Chondrocyte (in vitro differentiated cells): Measurements from ENCODE around the gene MTA1. TPM values are rescaled to one million over a fixed set of nuclear protein-coding genes. Genes with fewer than 3 reads are reported as not detected.

Experiments used
- DNase-seq: peaks from one replicate; pipeline ENCODE4 v3.0.0; 2021; ENCODE audit warnings: mixed read lengths, low spot score
- H3K27ac Mint-ChIP-seq: one replicate; pipeline ENCODE4 v1.8.0; 2021; ENCODE audit warnings: mild to moderate bottlenecking, moderate library complexity, mixed read lengths; ENCODE audit not compliant: unreplicated experiment
- H3K27me3 Mint-ChIP-seq: 2 replicates; pipeline ENCODE4 v1.8.0; 2021; ENCODE audit warnings: low read depth, mixed read lengths
- H3K36me3 Mint-ChIP-seq: 2 replicates; pipeline ENCODE4 v1.8.0; 2021; ENCODE audit warnings: low read depth, mixed read lengths
- H3K4me1 Mint-ChIP-seq: 2 replicates; pipeline ENCODE4 v1.8.0; 2021; ENCODE audit warnings: low read depth, mild to moderate bottlenecking, mixed read lengths
- H3K4me3 Mint-ChIP-seq: one replicate; pipeline ENCODE4 v1.8.0; 2021; ENCODE audit warnings: mild to moderate bottlenecking, moderate library complexity, mixed read lengths; ENCODE audit not compliant: unreplicated experiment
- H3K9me3 Mint-ChIP-seq: 2 replicates; pipeline ENCODE4 v1.8.0; 2021; ENCODE audit warnings: low read depth, mixed read lengths
- total RNA-seq: library from RNA; stranded (reverse); gene quantifications from 3 replicates; pipeline ENCODE4 v1.2.1, GENCODE V29; 2021
- TF ChIP-seq, protein P1 (sequence below): fragments of 200-600 bp; sonication (generic); IDR thresholded peaks from 2 replicates; pipeline ENCODE4 v1.5.0; 2021; ENCODE audit warnings: antibody characterized with exemption, mild to moderate bottlenecking, moderate library complexity

MTA1 gene
- total RNA-seq, 1 donor from 2014 or later = 83.6 TPM

GRCh38 chr14:105414456-105415371 is 4.9 kb upstream of the MTA1 start:
- Mint-ChIP-seq H3K36me3 (no peaks in the 10 kb centered on the region), H3K4me1 (peaks cover 22% of the 10 kb centered on the region), H3K4me3 (peak overlapping the region; percentile 62), H3K27ac (no peak overlapping the region), H3K9me3 (no peaks in the 10 kb centered on the region), H3K27me3 (no peaks in the 10 kb centered on the region)
- DNase-seq = no peak
- TF ChIP-seq, protein P1, sequence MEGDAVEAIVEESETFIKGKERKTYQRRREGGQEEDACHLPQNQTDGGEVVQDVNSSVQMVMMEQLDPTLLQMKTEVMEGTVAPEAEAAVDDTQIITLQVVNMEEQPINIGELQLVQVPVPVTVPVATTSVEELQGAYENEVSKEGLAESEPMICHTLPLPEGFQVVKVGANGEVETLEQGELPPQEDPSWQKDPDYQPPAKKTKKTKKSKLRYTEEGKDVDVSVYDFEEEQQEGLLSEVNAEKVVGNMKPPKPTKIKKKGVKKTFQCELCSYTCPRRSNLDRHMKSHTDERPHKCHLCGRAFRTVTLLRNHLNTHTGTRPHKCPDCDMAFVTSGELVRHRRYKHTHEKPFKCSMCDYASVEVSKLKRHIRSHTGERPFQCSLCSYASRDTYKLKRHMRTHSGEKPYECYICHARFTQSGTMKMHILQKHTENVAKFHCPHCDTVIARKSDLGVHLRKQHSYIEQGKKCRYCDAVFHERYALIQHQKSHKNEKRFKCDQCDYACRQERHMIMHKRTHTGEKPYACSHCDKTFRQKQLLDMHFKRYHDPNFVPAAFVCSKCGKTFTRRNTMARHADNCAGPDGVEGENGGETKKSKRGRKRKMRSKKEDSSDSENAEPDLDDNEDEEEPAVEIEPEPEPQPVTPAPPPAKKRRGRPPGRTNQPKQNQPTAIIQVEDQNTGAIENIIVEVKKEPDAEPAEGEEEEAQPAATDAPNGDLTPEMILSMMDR = peak; percentile 85

DNA sequence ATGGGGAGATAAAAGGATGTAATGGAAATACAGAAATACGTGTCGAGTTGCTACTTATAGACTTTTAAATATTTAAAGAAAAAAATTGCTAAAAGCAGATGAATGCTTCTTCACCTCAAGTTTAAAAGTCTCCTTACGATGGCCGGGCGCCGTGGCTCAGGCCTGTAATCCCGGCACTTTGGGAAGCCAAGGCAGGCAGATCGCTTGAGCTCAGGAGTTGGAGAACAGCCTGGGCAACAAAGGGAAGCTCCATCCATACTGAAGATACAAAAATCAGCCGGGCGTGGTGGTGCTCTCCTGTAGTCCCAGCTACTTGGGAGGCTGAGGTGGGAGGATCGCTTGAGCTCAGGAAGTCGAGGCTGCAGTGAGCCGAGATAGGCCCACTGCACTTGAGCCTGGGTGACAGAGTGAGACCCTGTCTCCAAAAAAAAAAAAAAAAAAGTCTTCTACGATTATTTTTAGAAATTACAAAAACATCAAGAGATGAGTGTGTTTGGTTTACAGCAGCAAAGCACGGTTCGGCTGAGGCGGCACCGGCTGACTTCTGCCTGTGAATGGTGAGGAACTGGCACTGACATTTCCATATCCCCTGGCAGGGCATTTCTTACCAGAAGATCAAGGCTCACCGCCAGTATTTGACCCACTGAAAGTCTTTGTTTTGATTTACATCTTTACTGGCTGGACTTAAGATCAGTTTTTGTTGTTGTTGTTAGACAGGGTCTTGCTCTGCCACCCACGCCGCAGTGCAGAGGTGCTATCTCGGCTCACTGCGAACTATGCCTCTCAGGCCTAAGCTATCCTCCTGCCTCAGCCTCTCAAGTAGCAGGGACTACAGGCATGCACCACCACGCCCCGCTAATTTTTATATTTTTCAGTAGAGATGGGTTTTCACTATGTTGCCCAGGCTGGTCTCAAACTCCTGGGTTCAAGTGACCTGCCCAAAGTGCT is 3.9 kb upstream of the MTA1 start:
- Mint-ChIP-seq H3K36me3 (no peaks in the 10 kb centered on the region), H3K27me3 (no peaks in the 10 kb centered on the region), H3K27ac (no peak overlapping the region), H3K4me3 (peak overlapping the region; percentile 62), H3K9me3 (no peaks in the 10 kb centered on the region), H3K4me1 (peaks cover 22% of the 10 kb centered on the region)
- no peak for DNase-seq
- TF ChIP-seq, protein P1 = no peak

DNA sequence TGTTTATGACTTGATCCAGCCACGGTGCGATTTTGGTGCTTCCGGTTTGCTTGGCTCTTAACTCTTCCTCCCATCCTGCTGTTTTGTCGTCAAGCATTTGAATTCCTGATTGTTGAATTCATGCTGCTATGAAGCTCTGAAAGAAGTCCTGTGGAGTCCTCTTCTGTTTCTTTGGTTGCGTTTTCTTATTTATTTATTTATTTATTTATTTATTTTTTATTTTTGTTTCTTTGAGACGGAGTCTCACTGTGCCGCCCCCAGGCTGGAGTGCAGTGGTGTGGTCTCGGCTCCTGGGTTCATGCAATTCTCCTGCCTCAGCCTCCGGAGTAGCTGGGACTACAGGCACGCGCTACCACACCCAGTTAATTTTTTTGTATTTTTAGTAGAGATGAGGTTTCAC is 3.0 kb upstream of the MTA1 start:
- no peak overlapping the region for H3K4me3 Mint-ChIP-seq
- no peak for DNase-seq
- no peaks in the 10 kb centered on the region for H3K27me3 Mint-ChIP-seq
- no peaks in the 10 kb centered on the region for H3K36me3 Mint-ChIP-seq
- peaks cover 29% of the 10 kb centered on the region for H3K4me1 Mint-ChIP-seq
- TF ChIP-seq, protein P1 = no peak
- H3K27ac Mint-ChIP-seq = no peak overlapping the region
- H3K9me3 Mint-ChIP-seq = no peaks in the 10 kb centered on the region

DNA sequence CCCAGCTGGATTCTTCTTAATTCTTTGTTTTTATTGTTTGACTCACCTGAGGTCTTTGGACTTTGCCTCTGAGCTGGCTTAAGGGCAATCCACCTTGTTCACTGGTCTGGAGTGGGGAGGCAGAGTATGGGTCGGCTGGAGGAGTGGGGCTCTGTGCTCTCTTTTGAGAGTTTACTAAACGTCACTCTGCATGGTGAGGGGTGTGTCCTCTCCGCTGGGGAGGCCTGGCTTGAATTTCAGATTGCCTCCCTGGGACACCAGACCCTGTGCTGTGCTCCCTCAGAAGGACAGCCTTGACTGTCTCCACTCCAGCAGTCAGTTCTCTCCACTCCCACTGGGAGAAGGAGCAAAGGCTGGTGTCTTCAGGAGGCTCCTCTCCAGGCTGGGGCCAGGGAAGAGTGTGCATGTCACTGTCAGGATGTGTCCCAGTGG is 1.9 kb upstream of the MTA1 start:
- TF ChIP-seq, protein P1 = no peak
- H3K4me1 Mint-ChIP-seq = peaks cover 37% of the 10 kb centered on the region
- H3K36me3 Mint-ChIP-seq = no peaks in the 10 kb centered on the region
- H3K27ac Mint-ChIP-seq = no peak overlapping the region
- H3K4me3 Mint-ChIP-seq = no peak overlapping the region
- no peaks in the 10 kb centered on the region for H3K9me3 Mint-ChIP-seq
- DNase-seq = no peak
- H3K27me3 Mint-ChIP-seq = no peaks in the 10 kb centered on the region
